Astrocyte (in vitro differentiated cells and primary cell): ENCODE results near the gene NEU2. TPM values are rescaled to one million over a fixed set of nuclear protein-coding genes. Genes with fewer than 3 reads are reported as not detected.

Experiments used
- DNase-seq: peaks from one replicate; pipeline ENCODE4 v3.0.0-alpha.2; 2010; ENCODE audit warnings: low read depth
- FAIRE-seq: peaks from 2 replicates; lab custom pipeline; 2011; peaks lifted over from hg19 to GRCh38; lab: Jason Lieb, UNC
- H2AFZ ChIP-seq: 2 replicates; pipeline ENCODE4 v1.6.0; 2012; ENCODE audit warnings: low read depth, low read length, inconsistent platforms
- H3K27ac ChIP-seq: 2 replicates; pipeline ENCODE4 v1.5.1; 2011; ENCODE audit warnings: low read depth, low read length, inconsistent platforms
- H3K27me3 ChIP-seq: 2 replicates; pipeline ENCODE4 v1.6.0; 2011; ENCODE audit warnings: low read length, inconsistent platforms; ENCODE audit not compliant: insufficient read depth
- H3K36me3 ChIP-seq: 2 replicates; pipeline ENCODE4 v1.5.1; 2011; ENCODE audit warnings: low read length, inconsistent platforms; ENCODE audit not compliant: insufficient read depth
- H3K4me1 ChIP-seq: 2 replicates; pipeline ENCODE4 v1.5.1; 2011; ENCODE audit warnings: low read length, inconsistent platforms; ENCODE audit not compliant: insufficient read depth
- H3K4me2 ChIP-seq: 2 replicates; pipeline ENCODE4 v1.6.0; 2012; ENCODE audit warnings: low read length, inconsistent platforms
- H3K4me3 ChIP-seq: 2 replicates; pipeline ENCODE4 v1.5.1; 2011; ENCODE audit warnings: low read depth, mild to moderate bottlenecking, low read length, inconsistent platforms; ENCODE audit not compliant: insufficient read depth
- H3K79me2 ChIP-seq: 2 replicates; pipeline ENCODE4 v1.6.0; 2012; ENCODE audit warnings: mild to moderate bottlenecking, low read length, inconsistent platforms; ENCODE audit not compliant: insufficient read depth
- H3K9ac ChIP-seq: 2 replicates; pipeline ENCODE4 v1.6.0; 2012; ENCODE audit warnings: mild to moderate bottlenecking, low read length, inconsistent platforms
- H3K9me3 ChIP-seq: 2 replicates; pipeline ENCODE4 v1.5.1; 2012; ENCODE audit warnings: low read depth, mild to moderate bottlenecking, low read length, inconsistent platforms; ENCODE audit not compliant: insufficient read depth
- H4K20me1 ChIP-seq: 2 replicates; pipeline ENCODE4 v1.6.0; 2012; ENCODE audit warnings: low read length, inconsistent platforms; ENCODE audit not compliant: insufficient read depth
- H3K27ac Mint-ChIP-seq: one replicate; pipeline ENCODE4 v1.8.0; 2021; ENCODE audit warnings: mild to moderate bottlenecking, mixed read lengths; ENCODE audit not compliant: unreplicated experiment
- H3K27me3 Mint-ChIP-seq: one replicate; pipeline ENCODE4 v1.8.0; 2021; ENCODE audit warnings: low read depth, mixed read lengths; ENCODE audit not compliant: unreplicated experiment
- H3K36me3 Mint-ChIP-seq: one replicate; pipeline ENCODE4 v1.8.0; 2021; ENCODE audit warnings: low read depth, mixed read lengths; ENCODE audit not compliant: unreplicated experiment
- H3K4me1 Mint-ChIP-seq: one replicate; pipeline ENCODE4 v1.8.0; 2021; ENCODE audit warnings: low read depth, mixed read lengths; ENCODE audit not compliant: unreplicated experiment
- H3K4me3 Mint-ChIP-seq: one replicate; pipeline ENCODE4 v1.8.0; 2021; ENCODE audit warnings: mild to moderate bottlenecking, moderate library complexity, mixed read lengths; ENCODE audit not compliant: unreplicated experiment
- H3K9me3 Mint-ChIP-seq: one replicate; pipeline ENCODE4 v1.8.0; 2021; ENCODE audit warnings: mild to moderate bottlenecking, mixed read lengths; ENCODE audit not compliant: unreplicated experiment
- CTCF ChIP-seq: IDR thresholded peaks from 2 replicates; pipeline ENCODE4 v1.5.1; 2011; ENCODE audit warnings: low read depth, mild to moderate bottlenecking, inconsistent platforms, low read length, moderate library complexity; ENCODE audit not compliant: insufficient read depth
- EZH2 ChIP-seq: IDR thresholded peaks from 2 replicates; pipeline ENCODE4 v1.6.1; 2012; ENCODE audit warnings: mild to moderate bottlenecking, low read length, inconsistent platforms; ENCODE audit not compliant: insufficient read depth
- total RNA-seq: library from RNA; stranded (reverse); gene quantifications from 2 replicates; pipeline ENCODE4 v1.2.1, GENCODE V29; 2021

Gene NEU2
- total RNA-seq, 1 donor from 2014 or later: not detected

DNA sequence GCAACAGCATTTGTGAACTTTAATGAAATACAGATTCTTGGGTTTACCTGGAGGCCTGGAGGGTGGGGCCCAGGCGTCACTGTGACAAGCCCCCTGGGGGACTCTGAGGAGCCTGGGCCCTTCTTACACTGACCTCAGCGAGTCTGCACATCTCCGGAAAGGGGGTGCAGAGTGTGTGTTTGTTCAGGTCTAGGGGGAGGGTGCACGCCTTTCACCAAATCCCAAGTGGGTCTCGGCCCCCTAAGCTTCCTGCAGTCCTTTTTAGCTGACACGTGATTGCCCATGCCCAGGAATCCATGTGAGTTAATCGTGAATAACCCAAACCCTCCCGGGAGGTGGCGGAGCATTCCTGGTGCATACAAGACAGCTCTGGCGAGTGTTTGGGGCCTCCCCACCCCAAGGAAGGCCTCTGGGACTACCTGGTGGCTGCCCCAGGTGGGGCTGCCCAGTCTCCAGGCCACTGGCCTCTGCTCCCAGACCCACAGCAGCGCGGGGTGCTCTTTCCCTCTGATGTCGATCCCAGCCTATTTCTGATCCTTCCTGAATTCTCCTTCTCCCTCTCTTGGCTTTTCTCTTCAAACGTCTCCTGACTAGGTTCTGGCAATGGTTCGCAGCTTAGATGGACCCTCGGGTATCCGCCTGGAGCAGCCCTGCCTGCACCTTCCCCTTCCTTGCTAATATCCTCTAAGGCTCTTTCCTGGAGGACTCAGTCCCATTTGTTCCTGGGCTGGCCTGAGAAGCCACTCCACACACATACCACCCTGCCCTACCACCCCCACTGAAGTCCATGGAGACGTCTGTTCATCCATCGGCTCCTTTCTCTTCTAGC is 29.4 kb upstream of the NEU2 start:
- DNase-seq: no peak

DNA sequence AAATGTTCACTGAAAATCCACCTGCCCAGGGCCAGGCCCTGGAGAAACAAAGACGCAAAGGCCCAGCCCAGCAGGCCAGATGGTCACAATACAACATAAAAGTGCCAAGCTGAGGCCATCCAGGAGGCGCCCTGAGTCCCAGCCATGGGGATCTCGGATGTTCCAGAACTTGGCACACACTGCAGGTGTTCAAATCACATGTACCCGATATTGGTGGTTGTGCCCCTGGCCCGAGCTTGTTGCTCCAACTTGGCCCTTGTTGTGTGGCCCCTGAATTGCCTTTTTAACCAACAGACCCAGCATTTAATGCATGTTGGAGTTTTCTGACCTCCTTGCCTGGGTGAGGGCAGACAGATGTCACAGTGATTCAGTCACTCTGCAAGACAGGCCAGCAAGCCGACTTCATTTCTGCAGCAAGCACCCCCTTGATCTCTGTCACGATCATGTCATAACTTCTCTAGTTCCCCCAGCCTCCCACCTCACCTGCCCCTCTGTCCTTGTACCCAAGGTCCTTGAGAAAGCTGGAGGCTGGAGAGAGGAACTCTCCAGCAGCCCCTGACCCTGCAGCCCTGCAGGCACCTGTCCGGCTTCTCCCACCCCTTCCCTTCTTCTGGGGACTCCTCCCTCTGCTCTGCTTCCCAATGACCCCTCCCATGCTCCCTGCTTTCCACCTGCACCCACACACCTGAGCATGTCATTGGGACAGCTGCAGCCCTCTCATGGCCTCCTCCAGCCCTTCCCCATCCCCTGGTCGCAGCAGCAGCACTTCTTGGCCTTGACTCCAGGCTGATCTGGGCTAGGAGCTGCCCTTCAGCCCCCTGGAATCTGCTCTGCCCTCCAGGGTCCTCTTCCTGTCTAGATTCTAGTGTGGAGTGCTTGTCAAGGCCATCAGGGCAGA is 28.6 kb upstream of the NEU2 start:
- H3K9me3 Mint-ChIP-seq: no peaks in the 10 kb centered on the region
- no peak overlapping the region for H3K27ac Mint-ChIP-seq

More for the DNA sequence above, 29.4 kb upstream of the NEU2 start:
- no peak overlapping the region for H3K9ac ChIP-seq
- TF ChIP-seq EZH2 (no peak), CTCF (no peak)
- no peak for FAIRE-seq
- no peak overlapping the region for H3K4me3 ChIP-seq
- H3K4me3 Mint-ChIP-seq: no peak overlapping the region
- no peak overlapping the region for H3K27ac Mint-ChIP-seq
- H3K27ac ChIP-seq: no peak overlapping the region
- H3K27me3 ChIP-seq: peaks cover 2% of the 10 kb centered on the region
- H3K36me3 ChIP-seq: no peaks in the 10 kb centered on the region
- peaks cover 44% of the 10 kb centered on the region for H3K27me3 Mint-ChIP-seq
- H3K79me2 ChIP-seq: no peaks in the 10 kb centered on the region
- H3K9me3 Mint-ChIP-seq: no peaks in the 10 kb centered on the region
- no peaks in the 10 kb centered on the region for H3K4me1 ChIP-seq
- H2AFZ ChIP-seq: no peak overlapping the region
- H3K36me3 Mint-ChIP-seq: peaks cover 3% of the 10 kb centered on the region
- H4K20me1 ChIP-seq: no peaks in the 10 kb centered on the region
- no peaks in the 10 kb centered on the region for H3K4me1 Mint-ChIP-seq
- H3K4me2 ChIP-seq: no peak overlapping the region
- no peaks in the 10 kb centered on the region for H3K9me3 ChIP-seq

More for the DNA sequence above, 28.6 kb upstream of the NEU2 start:
- H3K4me3 Mint-ChIP-seq: no peak overlapping the region
- H3K4me2 ChIP-seq: no peak overlapping the region
- H3K4me3 ChIP-seq: no peak overlapping the region
- H3K4me1 ChIP-seq: no peaks in the 10 kb centered on the region
- no peak overlapping the region for H3K9ac ChIP-seq
- peaks cover 2% of the 10 kb centered on the region for H3K27me3 ChIP-seq
- DNase-seq (no peak), FAIRE-seq (no peak)
- H4K20me1 ChIP-seq: no peaks in the 10 kb centered on the region
- H3K79me2 ChIP-seq: no peaks in the 10 kb centered on the region
- H2AFZ ChIP-seq: no peak overlapping the region
- H3K36me3 Mint-ChIP-seq: peaks cover 3% of the 10 kb centered on the region
- H3K4me1 Mint-ChIP-seq: no peaks in the 10 kb centered on the region
- H3K36me3 ChIP-seq: no peaks in the 10 kb centered on the region
- no peaks in the 10 kb centered on the region for H3K9me3 ChIP-seq
- no peak for TF ChIP-seq CTCF
- H3K27ac ChIP-seq: no peak overlapping the region
- H3K27me3 Mint-ChIP-seq: peaks cover 46% of the 10 kb centered on the region
